ENCODE measurements around the gene MIA3.
A peak's percentile ranks its signal among the peaks of the same experiment; 100 is the strongest.

The MIA3 gene

DNA sequence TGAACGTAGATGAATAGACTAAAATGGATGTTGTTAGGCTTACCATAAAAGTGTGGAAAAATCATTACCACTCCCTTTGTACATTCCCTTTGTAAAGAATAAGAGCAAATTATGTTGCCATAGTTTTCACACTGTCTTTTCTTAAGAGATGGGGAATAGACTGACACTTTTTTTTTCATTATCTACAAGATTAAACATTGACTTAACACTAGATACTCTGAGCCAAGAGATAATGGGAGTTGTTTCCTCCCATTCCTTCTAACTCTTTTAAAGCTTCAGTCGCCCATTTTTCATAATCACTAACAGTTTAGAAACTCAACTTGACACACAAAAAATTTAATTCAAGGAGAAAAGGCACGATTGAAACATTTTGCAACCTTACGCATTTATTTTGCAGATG, 84.3 kb downstream of the MIA3 start:
- TF ChIP-seq, protein P1, sequence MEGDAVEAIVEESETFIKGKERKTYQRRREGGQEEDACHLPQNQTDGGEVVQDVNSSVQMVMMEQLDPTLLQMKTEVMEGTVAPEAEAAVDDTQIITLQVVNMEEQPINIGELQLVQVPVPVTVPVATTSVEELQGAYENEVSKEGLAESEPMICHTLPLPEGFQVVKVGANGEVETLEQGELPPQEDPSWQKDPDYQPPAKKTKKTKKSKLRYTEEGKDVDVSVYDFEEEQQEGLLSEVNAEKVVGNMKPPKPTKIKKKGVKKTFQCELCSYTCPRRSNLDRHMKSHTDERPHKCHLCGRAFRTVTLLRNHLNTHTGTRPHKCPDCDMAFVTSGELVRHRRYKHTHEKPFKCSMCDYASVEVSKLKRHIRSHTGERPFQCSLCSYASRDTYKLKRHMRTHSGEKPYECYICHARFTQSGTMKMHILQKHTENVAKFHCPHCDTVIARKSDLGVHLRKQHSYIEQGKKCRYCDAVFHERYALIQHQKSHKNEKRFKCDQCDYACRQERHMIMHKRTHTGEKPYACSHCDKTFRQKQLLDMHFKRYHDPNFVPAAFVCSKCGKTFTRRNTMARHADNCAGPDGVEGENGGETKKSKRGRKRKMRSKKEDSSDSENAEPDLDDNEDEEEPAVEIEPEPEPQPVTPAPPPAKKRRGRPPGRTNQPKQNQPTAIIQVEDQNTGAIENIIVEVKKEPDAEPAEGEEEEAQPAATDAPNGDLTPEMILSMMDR (IDR thresholded peaks at IDR 0.05; ENCODE audit: low read depth, low read length, missing control alignments): no peak
- DNase-seq: no peak
- Histone ChIP-seq H3K4me3 (ENCODE audit: low read depth, low read length) (no peak overlapping the region), H3K36me3 (replicated peaks) (peaks cover 12% of the 10 kb centered on the region), H3K27me3 (replicated peaks) (no peaks in the 10 kb centered on the region), H3K27ac (no peak overlapping the region)
- in situ Hi-C loops (cut with HindIII; ENCODE audit: low pct_ligation_motif_present, low sequenced_read_pairs): no loop called here

DNA sequence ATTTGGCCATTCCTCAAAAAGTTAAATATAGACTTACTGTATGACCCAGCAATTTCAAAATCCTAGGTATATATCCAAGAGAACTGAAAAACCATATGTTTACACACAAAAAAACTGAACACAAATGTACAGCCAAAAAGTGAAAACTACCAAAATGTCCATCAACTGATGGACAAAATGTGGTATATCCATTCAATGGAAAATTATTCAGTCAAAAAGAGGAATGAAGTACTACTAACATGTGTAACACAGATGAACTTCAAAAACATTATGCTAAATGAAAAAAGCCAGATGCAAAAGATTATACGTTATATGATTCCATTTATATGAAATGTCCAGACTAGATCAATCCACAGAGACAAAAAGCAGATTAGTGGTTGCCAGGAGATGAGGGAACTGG, 86.4 kb downstream of the MIA3 start:
- in situ Hi-C loops (cut with HindIII; ENCODE audit: low pct_ligation_motif_present, low sequenced_read_pairs): no loop called here
- no peak overlapping the region for H3K4me3 ChIP-seq (ENCODE audit: low read depth, low read length)
- DNase-seq: no peak
- TF ChIP-seq, protein P1 (IDR thresholded peaks at IDR 0.05; ENCODE audit: low read depth, low read length, missing control alignments): no peak
- peaks cover 12% of the 10 kb centered on the region for H3K36me3 ChIP-seq (replicated peaks)
- no peaks in the 10 kb centered on the region for H3K27me3 ChIP-seq (replicated peaks)
- H3K27ac ChIP-seq: no peak overlapping the region

DNA sequence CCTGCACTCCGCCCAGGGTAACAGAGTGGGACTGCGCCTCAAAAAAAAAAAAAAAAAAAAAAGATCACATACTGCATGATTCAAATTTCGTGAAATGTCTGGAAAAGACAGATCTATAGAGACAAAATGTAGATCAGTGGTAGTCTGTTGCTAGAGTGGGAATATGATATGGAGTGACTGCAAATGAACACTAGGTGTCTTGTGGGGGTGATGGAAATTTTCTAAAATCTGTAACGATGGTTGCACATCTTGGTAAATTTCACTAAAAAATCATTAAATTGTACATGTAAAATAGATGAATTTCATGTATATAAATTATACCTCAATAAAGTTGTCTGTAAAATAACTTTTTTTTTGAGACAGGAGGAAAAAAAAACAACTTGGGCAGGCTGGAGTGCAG, 88.9 kb downstream of the MIA3 start:
- H3K27ac ChIP-seq: no peak overlapping the region
- peaks cover 7% of the 10 kb centered on the region for H3K36me3 ChIP-seq (replicated peaks)
- in situ Hi-C loops (cut with HindIII; ENCODE audit: low pct_ligation_motif_present, low sequenced_read_pairs): no loop called here
- TF ChIP-seq, protein P1 (IDR thresholded peaks at IDR 0.05; ENCODE audit: low read depth, low read length, missing control alignments): peak; percentile 5
- DNase-seq: no peak
- H3K4me3 ChIP-seq (ENCODE audit: low read depth, low read length): no peak overlapping the region
- H3K27me3 ChIP-seq (replicated peaks): no peaks in the 10 kb centered on the region

DNA sequence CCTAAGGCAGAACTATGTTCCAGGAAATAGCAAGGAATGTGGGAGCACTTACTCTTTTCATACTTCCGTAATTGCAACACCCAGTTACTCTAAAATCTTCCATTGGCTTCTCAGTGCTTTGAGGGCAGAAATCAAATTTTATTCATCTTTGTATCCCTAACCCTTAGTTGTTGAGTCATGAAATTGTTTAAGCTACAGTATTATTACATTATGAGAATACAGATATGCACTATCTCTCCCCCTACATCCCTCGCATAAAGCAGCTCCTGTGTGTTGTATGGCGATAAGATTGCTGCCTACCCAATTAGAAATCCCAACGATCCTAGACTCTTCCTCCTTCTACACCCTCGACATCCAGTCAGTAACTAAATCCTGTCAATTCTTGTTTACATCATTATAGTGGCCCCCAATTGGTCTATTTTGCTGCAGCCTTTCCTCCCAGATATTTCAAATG, 91.8 kb downstream of the MIA3 start:
- in situ Hi-C loops (cut with HindIII; ENCODE audit: low pct_ligation_motif_present, low sequenced_read_pairs): no loop called here
- Histone ChIP-seq H3K4me3 (ENCODE audit: low read depth, low read length) (no peak overlapping the region), H3K36me3 (replicated peaks) (no peaks in the 10 kb centered on the region), H3K27me3 (replicated peaks) (no peaks in the 10 kb centered on the region), H3K27ac (no peak overlapping the region)
- TF ChIP-seq, protein P1 (IDR thresholded peaks at IDR 0.05; ENCODE audit: low read depth, low read length, missing control alignments): no peak
- no peak for DNase-seq

DNA sequence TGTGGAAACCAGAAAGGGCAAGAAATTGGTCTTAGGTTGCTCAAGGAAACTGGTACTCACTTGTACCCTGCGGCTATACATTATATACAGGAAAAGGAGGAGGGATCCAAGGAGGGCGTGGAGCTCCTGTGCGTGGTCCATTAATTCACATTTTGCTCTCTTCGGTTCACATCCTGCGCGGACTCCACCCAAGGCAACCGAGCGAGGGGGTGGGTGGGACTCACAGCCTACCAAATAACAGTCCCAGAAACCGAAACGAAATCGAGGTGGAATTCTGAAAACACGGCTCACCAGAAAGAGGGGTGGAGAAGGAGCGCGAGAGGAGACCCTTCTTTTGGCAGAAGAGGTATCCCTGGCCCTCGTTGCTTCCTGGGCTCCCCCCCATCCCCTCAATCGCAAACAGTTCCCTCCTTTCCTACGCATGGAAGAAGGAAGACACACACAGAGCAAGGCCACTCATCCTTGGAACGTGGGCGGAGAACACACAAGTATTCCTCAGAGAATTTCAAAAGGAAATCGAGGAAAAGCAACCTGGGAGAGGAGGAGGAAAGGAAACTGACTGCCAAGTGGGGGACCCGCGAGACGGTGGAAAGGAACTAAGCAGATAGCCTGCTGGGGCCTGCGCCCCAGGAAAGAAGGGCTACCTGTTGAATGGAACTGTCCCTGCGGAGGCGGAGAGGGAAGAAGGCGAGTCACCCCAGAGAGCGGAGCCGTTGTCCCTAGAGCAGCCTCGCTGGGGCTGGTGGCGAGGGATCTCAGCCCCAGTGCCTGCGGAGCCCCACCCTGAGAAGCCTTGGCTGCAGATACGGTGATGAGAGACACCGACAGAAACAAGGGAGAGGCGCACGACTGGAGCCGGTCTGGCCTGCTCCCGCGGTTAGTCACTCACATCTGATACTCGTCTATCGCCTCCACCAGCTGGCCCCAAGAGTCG, 93.7 kb downstream of the MIA3 start:
- in situ Hi-C loops (cut with HindIII; ENCODE audit: low pct_ligation_motif_present, low sequenced_read_pairs): no loop called here
- Histone ChIP-seq H3K36me3 (replicated peaks) (no peaks in the 10 kb centered on the region), H3K27me3 (replicated peaks) (no peaks in the 10 kb centered on the region), H3K27ac (peak overlapping the region; percentile 72), H3K4me3 (ENCODE audit: low read depth, low read length) (peak overlapping the region; percentile 98)
- DNase-seq: peak; percentile 59
- TF ChIP-seq, protein P1 (IDR thresholded peaks at IDR 0.05; ENCODE audit: low read depth, low read length, missing control alignments): no peak

Data from brain microvascular endothelial cell (primary cell).